IMR-90 (cell line): ENCODE measurements around the gene EHBP1. TPM values are rescaled to one million over a fixed set of nuclear protein-coding genes. Genes with fewer than 3 reads are reported as not detected.

Experiments
- ATAC-seq: fragments of 200-7000 bp; cut with Tn5 transposase; 2 replicates; pipeline ENCODE4 v1.9.1; 2020; ENCODE audit warnings: low read depth, mild to moderate bottlenecking, moderate library complexity
- BruUV-seq: library from RNA; stranded (reverse); fragments of 400-500 nt; replicated peaks from 2 replicates; lab custom pipeline; 2021; lab: Mats Ljungman, UMichigan
- CTCF ChIA-PET: fragments of 300-600 bp; formaldehyde crosslinking; extraction: SDS; loops from one replicate; lab custom pipeline; 2021; ENCODE audit warnings: antibody characterized with exemption; lab: Yijun Ruan, JAX
- POLR2A ChIA-PET: fragments of 300-600 bp; sonication (Branson Sonifier 250); formaldehyde crosslinking; loops from one replicate; lab custom pipeline; 2022; ENCODE audit warnings: antibody characterized with exemption; ENCODE audit not compliant: unreplicated experiment; lab: Charles Lee
- DNase-seq: peaks from one replicate; pipeline ENCODE4 v3.0.0; 2013
- H2AFZ ChIP-seq: replicated peaks from 2 replicates; pipeline ENCODE3; 2013; ENCODE audit warnings: low read length, mild to moderate bottlenecking; ENCODE audit not compliant: poor library complexity
- H2AK5ac ChIP-seq: 2 replicates; pipeline ENCODE4 v1.6.1; 2013; ENCODE audit warnings: low read depth, low read length, inconsistent platforms
- H2AK9ac ChIP-seq: replicated peaks from 2 replicates; pipeline ENCODE3; 2013; ENCODE audit warnings: mild to moderate bottlenecking, low read depth, low read length, moderate library complexity; ENCODE audit not compliant: poor library complexity
- H2BK120ac ChIP-seq: 2 replicates; pipeline ENCODE4 v1.6.1; 2013; ENCODE audit warnings: low read depth, low read length, inconsistent platforms
- H2BK15ac ChIP-seq: 3 replicates; pipeline ENCODE4 v1.6.1; 2013; ENCODE audit warnings: low read depth, low read length, inconsistent platforms
- H2BK20ac ChIP-seq: 2 replicates; pipeline ENCODE4 v1.6.1; 2013; ENCODE audit warnings: low read depth, mild to moderate bottlenecking, inconsistent platforms, low read length, moderate library complexity
- H2BK5ac ChIP-seq: 2 replicates; pipeline ENCODE4 v1.6.1; 2013; ENCODE audit warnings: mild to moderate bottlenecking, low read depth, low read length, inconsistent platforms; ENCODE audit not compliant: poor library complexity, severe bottlenecking
- H3K14ac ChIP-seq: replicated peaks from 2 replicates; pipeline ENCODE4 v1.6.1; 2013; ENCODE audit warnings: low read depth, low read length, inconsistent platforms
- H3K18ac ChIP-seq: 2 replicates; pipeline ENCODE4 v1.6.1; 2013; ENCODE audit warnings: low read depth, low read length, control low read depth
- H3K23ac ChIP-seq: 2 replicates; pipeline ENCODE4 v1.6.1; 2013; ENCODE audit warnings: low read depth, low read length, inconsistent platforms
- H3K27ac ChIP-seq: 2 replicates; pipeline ENCODE4 v1.5.1; 2013; ENCODE audit warnings: mild to moderate bottlenecking, control low read depth, low read length; ENCODE audit not compliant: insufficient read depth
- H3K27me3 ChIP-seq: 2 replicates; pipeline ENCODE4 v1.6.1; 2013; ENCODE audit warnings: low read length; ENCODE audit not compliant: control insufficient read depth, insufficient read depth
- H3K36me3 ChIP-seq: 2 replicates; pipeline ENCODE4 v1.6.1; 2013; ENCODE audit warnings: low read length, mixed read lengths; ENCODE audit not compliant: control insufficient read depth, insufficient read depth
- H3K4ac ChIP-seq: 2 replicates; pipeline ENCODE4 v1.6.1; 2013; ENCODE audit warnings: low read depth, low read length, inconsistent platforms
- H3K4me1 ChIP-seq: 2 replicates; pipeline ENCODE4 v1.6.1; 2013; ENCODE audit warnings: low read length, mixed read lengths; ENCODE audit not compliant: control insufficient read depth, insufficient read depth
- H3K4me2 ChIP-seq: 2 replicates; pipeline ENCODE4 v1.6.1; 2013; ENCODE audit warnings: low read depth, mild to moderate bottlenecking, control low read depth, low read length, moderate library complexity
- H3K4me3 ChIP-seq: 2 replicates; pipeline ENCODE4 v1.5.1; 2013; ENCODE audit warnings: low read depth, mild to moderate bottlenecking, control low read depth, low read length, moderate library complexity; ENCODE audit not compliant: insufficient read depth
- H3K56ac ChIP-seq: 2 replicates; pipeline ENCODE4 v1.6.1; 2013; ENCODE audit warnings: low read length, inconsistent platforms; ENCODE audit not compliant: insufficient read depth; ENCODE audit errors: extremely low read depth
- H3K79me1 ChIP-seq, 2 experiments: 2 replicates each; pipeline ENCODE4 v1.6.1; 2013; ENCODE audit warnings: low read length in 2 of 2, inconsistent platforms in 1 of 2, low read depth in 1 of 2
- H3K9ac ChIP-seq: 2 replicates; pipeline ENCODE4 v1.6.1; 2013; ENCODE audit warnings: low read depth, low read length, control low read depth
- H3K9me1 ChIP-seq: 2 replicates; pipeline ENCODE4 v1.6.1; 2013; ENCODE audit warnings: low read length, inconsistent platforms; ENCODE audit not compliant: insufficient read depth
- H3K9me3 ChIP-seq: 2 replicates; pipeline ENCODE4 v1.6.1; 2013; ENCODE audit warnings: low read length; ENCODE audit not compliant: control insufficient read depth, insufficient read depth
- H4K20me1 ChIP-seq: 2 replicates; pipeline ENCODE4 v1.6.1; 2013; ENCODE audit warnings: low read length, inconsistent platforms; ENCODE audit not compliant: insufficient read depth
- H4K5ac ChIP-seq: 2 replicates; pipeline ENCODE4 v1.6.1; 2013; ENCODE audit warnings: mild to moderate bottlenecking, low read depth, low read length, control low read depth
- H4K8ac ChIP-seq, 2 experiments: 2 replicates each; pipeline ENCODE4 v1.6.1; 2013; ENCODE audit warnings: low read depth in 2 of 2, low read length in 2 of 2, control low read depth in 1 of 2, inconsistent platforms in 1 of 2
- H4K91ac ChIP-seq: 2 replicates; pipeline ENCODE4 v1.6.1; 2013; ENCODE audit warnings: low read depth, low read length, inconsistent platforms; ENCODE audit not compliant: insufficient read depth
- CHD1 ChIP-seq: IDR thresholded peaks from 2 replicates; pipeline ENCODE4 v1.6.1; 2012; ENCODE audit warnings: low read depth, low read length, improper control_type of control experiment
- ELK1 ChIP-seq: fragments of 150-350 bp; IDR thresholded peaks from 2 replicates; pipeline ENCODE4 v1.6.1; 2016; ENCODE audit warnings: low read depth, mild to moderate bottlenecking, low read length, moderate library complexity, borderline replicate concordance
- FOS ChIP-seq: fragments of 150-350 bp; IDR thresholded peaks from 2 replicates; pipeline ENCODE4 v1.6.1; 2016; ENCODE audit warnings: low read depth, low read length
- MAFK ChIP-seq: IDR thresholded peaks from 2 replicates; pipeline ENCODE4 v1.6.1; 2012; ENCODE audit warnings: low read depth, low read length, improper control_type of control experiment
- MAZ ChIP-seq: IDR thresholded peaks from 2 replicates; pipeline ENCODE4 v1.6.1; 2012; ENCODE audit warnings: low read depth, mild to moderate bottlenecking, low read length, improper control_type of control experiment, moderate library complexity, borderline replicate concordance
- MXI1 ChIP-seq: IDR thresholded peaks from 2 replicates; pipeline ENCODE4 v1.6.1; 2012; ENCODE audit warnings: low read depth, mild to moderate bottlenecking, low read length, moderate library complexity, borderline replicate concordance
- NFE2L2 ChIP-seq: fragments of 150-350 bp; IDR thresholded peaks from 2 replicates; pipeline ENCODE4 v1.6.1; 2016; ENCODE audit warnings: low read depth, mild to moderate bottlenecking, low read length
- POLR2A ChIP-seq: IDR thresholded peaks from 2 replicates; pipeline ENCODE4 v1.6.1; 2012; ENCODE audit warnings: mild to moderate bottlenecking, low read depth, low read length
- RAD21 ChIP-seq: IDR thresholded peaks from 2 replicates; pipeline ENCODE4 v1.6.1; 2012; ENCODE audit warnings: low read length, improper control_type of control experiment
- RCOR1 ChIP-seq: IDR thresholded peaks from 2 replicates; pipeline ENCODE4 v1.6.1; 2012; ENCODE audit warnings: mild to moderate bottlenecking, low read length, improper control_type of control experiment; ENCODE audit not compliant: insufficient replicate concordance
- USF2 ChIP-seq: fragments of 150-350 bp; IDR thresholded peaks from 2 replicates; pipeline ENCODE4 v1.6.1; 2017; ENCODE audit warnings: mild to moderate bottlenecking, antibody characterized with exemption, low read length, low read depth
- WGBS, 2 experiments: methylation state at CpG; one replicate each; pipeline versions ENCODE4 v1.1.5 to v1.1.7; 2013; ENCODE audit warnings: missing lambda C conversion rate in 2 of 2; ENCODE audit not compliant: insufficient read length in 1 of 2; ENCODE audit errors: extremely low coverage in 2 of 2; 5-methylcytosine and 5-hydroxymethylcytosine counted together
- dilution Hi-C: fragments of 300-500 bp; cut with HindIII; formaldehyde crosslinking; loops from one replicate; pipeline ENCODE4 v1.14.3; 2018; ENCODE audit warnings: low sequenced_read_pairs; ENCODE audit not compliant: unreplicated experiment
- in situ Hi-C: fragments of 300-500 bp; cut with MboI; formaldehyde crosslinking; loops from 3 replicates; pipeline ENCODE4 v1.14.3; 2019; ENCODE audit warnings: low sequenced_read_pairs, inconsistent platforms, mixed read lengths
- intact Hi-C: fragments of 100-400 bp; cut with micrococcal nuclease; formaldehyde crosslinking; loops from 2 replicates; pipeline ENCODE4 v1.10.0; 2022
- polyA plus RNA-seq, 3 experiments: library from polyadenylated mRNA; depleted of rRNA; stranded (reverse); fragments of >200 nt; gene quantifications; 2 replicates each; pipeline ENCODE4 v1.2.3, GENCODE V29; 2012; ENCODE audit warnings: low replicate concordance in 1 of 3
- total RNA-seq: library from RNA; depleted of rRNA; stranded (reverse); fragments of >200 nt; gene quantifications from 2 replicates; pipeline ENCODE4 v1.2.3, GENCODE V29; 2012

Gene EHBP1
- total and polyA plus RNA-seq, 2 of the 4 experiments (the other 2 are of a cell fraction), result 28.3 to 44.4 TPM

GRCh38 chr2:62884086-62884485 is 178.6 kb downstream of the EHBP1 start:
- Histone ChIP-seq H3K27me3 (no peaks in the 10 kb centered on the region), H3K14ac (no peak overlapping the region), H3K23ac (no peak overlapping the region), H4K5ac (no peak overlapping the region), H3K4me1 (no peaks in the 10 kb centered on the region), H2AFZ (no peak overlapping the region), H3K9me1 (no peaks in the 10 kb centered on the region), H3K9me3 (no peaks in the 10 kb centered on the region), H3K79me1 (no peaks in the 10 kb centered on the region; a peak in 1 of 4 replicates), H3K4me2 (no peak overlapping the region), H2AK9ac (no peak overlapping the region), H4K91ac (no peak overlapping the region), H3K56ac (no peak overlapping the region), H4K8ac (no peak overlapping the region), H3K36me3 (no peaks in the 10 kb centered on the region), H2BK5ac (no peak overlapping the region), H3K18ac (no peak overlapping the region), H3K4ac (no peak overlapping the region), H4K20me1 (no peaks in the 10 kb centered on the region), H2AK5ac (no peak overlapping the region), H2BK15ac (no peak overlapping the region), H3K27ac (no peak overlapping the region), H2BK120ac (no peak overlapping the region), H3K9ac (no peak overlapping the region), H2BK20ac (no peak overlapping the region), H3K4me3 (no peak overlapping the region)
- in situ Hi-C loops, result no loop called here
- DNase-seq (no peak), ATAC-seq (peak; percentile 14; the same call in 1 of the 2 replicates)
- TF ChIP-seq FOS, result no peak
- TF ChIP-seq MAZ, result no peak
- no peak for TF ChIP-seq RAD21
- no peak for TF ChIP-seq ELK1
- no peak for TF ChIP-seq MXI1
- TF ChIP-seq RCOR1, result no peak
- no peak for TF ChIP-seq NFE2L2
- no peak for TF ChIP-seq POLR2A
- no peak for TF ChIP-seq USF2
- TF ChIP-seq CHD1, result no peak
- TF ChIP-seq MAFK, result no peak
- intact Hi-C loops, result no loop called here
- BruUV-seq, result no TSS peak
- dilution Hi-C loops, result no loop called here
- WGBS, 2 experiments, result no CpG with 5 or more reads among the region's 2 CpGs
- CTCF ChIA-PET, result no interaction called here
- POLR2A ChIA-PET, result no interaction called here
